Lung (tissue), 12 donors: ENCODE results near the gene ABCG4. TPM values are rescaled to one million over a fixed set of nuclear protein-coding genes. Genes with fewer than 3 reads are reported as not detected.

ENCODE experiments used
- ATAC-seq: fragments of 200-7000 bp; cut with Tn5 transposase; one replicate; pipeline ENCODE4 v1.9.1; 2020; ENCODE audit warnings: moderate number of reproducible peaks; ENCODE audit not compliant: insufficient read depth, low FRiP score
- DNase-seq, 3 donors: peaks; one replicate each; pipeline ENCODE4 v3.0.0-alpha.2; 2013 to 2017
- H3K27ac ChIP-seq, 2 donors: one replicate each; pipeline ENCODE4 v1.5.1; 2013; ENCODE audit warnings: mild to moderate bottlenecking in 2 of 2, moderate library complexity in 2 of 2, control low read depth in 1 of 2, inconsistent platforms in 1 of 2, low read depth in 1 of 2, low read length in 1 of 2
- H3K27me3 ChIP-seq, 3 donors: one replicate each; pipeline ENCODE4 v1.5.1; 2013; ENCODE audit warnings: low read length in 2 of 3; ENCODE audit not compliant: control insufficient read depth in 3 of 3, insufficient read depth in 3 of 3
- H3K36me3 ChIP-seq, 4 donors: one replicate each; pipeline ENCODE4 v1.5.1; 2013; ENCODE audit warnings: low read length in 4 of 4, mild to moderate bottlenecking in 1 of 4, moderate library complexity in 1 of 4; ENCODE audit not compliant: control insufficient read depth in 4 of 4, insufficient read depth in 4 of 4
- H3K4me1 ChIP-seq, 5 donors: one replicate each; pipeline ENCODE4 v1.5.1; 2013; ENCODE audit warnings: low read length in 5 of 5, mild to moderate bottlenecking in 2 of 5, moderate library complexity in 1 of 5; ENCODE audit not compliant: control insufficient read depth in 5 of 5, insufficient read depth in 5 of 5
- H3K4me3 ChIP-seq: one replicate; pipeline ENCODE4 v1.5.1; 2013; ENCODE audit warnings: mild to moderate bottlenecking, control low read depth, moderate library complexity
- H3K9ac ChIP-seq, 2 donors: one replicate each; pipeline ENCODE4 v1.5.1; 2013; ENCODE audit warnings: low read length in 2 of 2, control low read depth in 1 of 2; ENCODE audit not compliant: insufficient read depth in 1 of 2
- H3K9me3 ChIP-seq, 4 donors: one replicate each; pipeline ENCODE4 v1.5.1; 2013; ENCODE audit warnings: low read length in 3 of 4, mild to moderate bottlenecking in 1 of 4, moderate library complexity in 1 of 4; ENCODE audit not compliant: control insufficient read depth in 4 of 4, insufficient read depth in 3 of 4
- CTCF ChIP-seq: IDR thresholded peaks from 2 replicates; pipeline ENCODE4 v1.5.1; 2012; ENCODE audit warnings: mild to moderate bottlenecking; ENCODE audit errors: control extremely low read depth, extremely low read depth
- WGBS, 2 donors: extraction: QIAGEN DNeasy Blood & Tissue Kit; methylation state at CpG; one replicate each; pipeline ENCODE4 v1.1.7; 2013; 5-methylcytosine and 5-hydroxymethylcytosine counted together
- polyA plus RNA-seq, 2 donors: library from polyadenylated mRNA; stranded (reverse); fragments of 200-250 nt; gene quantifications; one replicate each; pipeline ENCODE4 v1.2.1, GENCODE V29; 2013
- total RNA-seq, 2 donors: library from RNA; depleted of rRNA in 1 of 2; stranded (reverse); fragments of >200 nt in 1 of 2; gene quantifications; one replicate each; pipeline ENCODE4 v1.2.1, GENCODE V29; 2014 to 2021
- donor health status: control.
- donor health status: control.
- donor health status: Bipolar disorder and iron deficiency.
- donor health status: healthy.
- donor health status: DM: yes; HTN: yes; CAD: no.

ABCG4 gene
- total and polyA plus RNA-seq, 4 donors = 0.03 to 0.28 (median 0.10) TPM; not detected in 1

GRCh38 chr11:119187123-119187892 lies 38.5 kb downstream of the ABCG4 start:
- no peak for DNase-seq
- Histone ChIP-seq H3K9ac (no peak overlapping the region), H3K36me3 (peaks cover 0 to 8% (median 1%) of the 10 kb centered on the region in 4 donors), H3K4me1 (no peaks in the 10 kb centered on the region), H3K27me3 (no peaks in the 10 kb centered on the region), H3K4me3 (no peak overlapping the region), H3K9me3 (no peaks in the 10 kb centered on the region), H3K27ac (no peak overlapping the region)
- no peak for TF ChIP-seq CTCF
- 83 to 89% methylated on average over 21 of the region's 21 CpGs for WGBS, 2 donors
- ATAC-seq = no peak

- no peak overlapping the region for H3K4me3 ChIP-seq
- H3K9me3 ChIP-seq = no peaks in the 10 kb centered on the region
- H3K27ac ChIP-seq = no peak overlapping the region
- H3K27me3 ChIP-seq = no peaks in the 10 kb centered on the region
- 88 to 95% methylated on average over 11 of the region's 11 CpGs for WGBS, 2 donors
- TF ChIP-seq CTCF = no peak
- peaks cover 0 to 4% (median 0%) of the 10 kb centered on the region in 4 donors for H3K36me3 ChIP-seq
- H3K9ac ChIP-seq = no peak overlapping the region
- no peak for ATAC-seq
- no peaks in the 10 kb centered on the region for H3K4me1 ChIP-seq
- DNase-seq = no peak
Measured at GRCh38 chr11:119188067-119188466, 39.2 kb downstream of the ABCG4 start.

GRCh38 chr11:119188887-119189286 lies 40.0 kb downstream of the ABCG4 start:
- TF ChIP-seq CTCF = no peak
- Histone ChIP-seq H3K9me3 (no peaks in the 10 kb centered on the region), H3K36me3 (no peaks in the 10 kb centered on the region), H3K4me1 (no peaks in the 10 kb centered on the region), H3K27me3 (no peaks in the 10 kb centered on the region), H3K4me3 (no peak overlapping the region), H3K27ac (no peak overlapping the region), H3K9ac (no peak overlapping the region)
- ATAC-seq = no peak
- 84 to 88% methylated on average over 8 of the region's 8 CpGs for WGBS, 2 donors
- DNase-seq = no peak
